ENCODE results near the gene CEP112.

CEP112 gene

GRCh38 chr17:65609749-65610148 lies 582.2 kb downstream of the CEP112 start:
- H3K4me3 ChIP-seq = no peak overlapping the region
- H3K27me3 ChIP-seq = no peaks in the 10 kb centered on the region
- no peaks in the 10 kb centered on the region for H3K9me3 ChIP-seq
- no peak for TF ChIP-seq CTCF (IDR thresholded peaks at IDR 0.05)
- no peaks in the 10 kb centered on the region for H3K36me3 ChIP-seq
- peaks cover 0 to 3% (median 0%) of the 10 kb centered on the region in 4 donors for H3K4me1 ChIP-seq
- no peak for DNase-seq
- no peak overlapping the region for H3K27ac ChIP-seq
- intact Hi-C loops (cut with DNase I; ENCODE audit: low total_unique reads) = no loop called here

DNA sequence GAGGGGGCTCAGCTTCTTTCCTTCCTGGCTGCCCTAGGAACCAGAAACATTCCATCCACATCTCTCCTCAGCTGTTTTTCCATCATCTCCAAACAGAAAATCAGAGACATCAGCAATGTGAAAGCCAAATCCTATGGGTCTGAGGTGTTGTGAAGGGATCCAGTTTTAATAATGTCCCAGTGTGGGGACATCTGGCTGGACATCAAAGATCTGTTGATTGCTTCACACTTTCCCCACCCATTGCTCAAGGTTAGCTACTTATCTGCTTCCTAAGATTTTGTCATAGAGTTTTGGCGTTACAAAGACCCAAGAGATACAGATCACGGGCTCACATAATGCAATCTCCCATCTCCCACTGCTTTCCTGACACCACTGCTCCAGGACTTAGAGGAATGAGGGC lies 582.6 kb downstream of the CEP112 start:
- intact Hi-C loops (cut with DNase I; ENCODE audit: low total_unique reads) = no loop called here
- H3K4me1 ChIP-seq = peaks cover 0 to 3% (median 0%) of the 10 kb centered on the region in 4 donors
- H3K36me3 ChIP-seq = no peaks in the 10 kb centered on the region
- DNase-seq = no peak
- no peak for TF ChIP-seq CTCF (IDR thresholded peaks at IDR 0.05)
- H3K27me3 ChIP-seq = no peaks in the 10 kb centered on the region
- no peak overlapping the region for H3K27ac ChIP-seq
- H3K9me3 ChIP-seq = no peaks in the 10 kb centered on the region
- no peak overlapping the region for H3K4me3 ChIP-seq

- Histone ChIP-seq H3K27ac (no peak overlapping the region), H3K27me3 (no peaks in the 10 kb centered on the region), H3K9me3 (no peaks in the 10 kb centered on the region), H3K4me3 (no peak overlapping the region), H3K4me1 (peaks cover 0 to 16% (median 9%) of the 10 kb centered on the region in 4 donors), H3K36me3 (no peaks in the 10 kb centered on the region)
- DNase-seq = no peak
- TF ChIP-seq CTCF (IDR thresholded peaks at IDR 0.05) = no peak
- intact Hi-C loops (cut with DNase I; ENCODE audit: low total_unique reads) = no loop called here
Measured at GRCh38 chr17:65604070-65604469, 587.9 kb downstream of the CEP112 start.

DNA sequence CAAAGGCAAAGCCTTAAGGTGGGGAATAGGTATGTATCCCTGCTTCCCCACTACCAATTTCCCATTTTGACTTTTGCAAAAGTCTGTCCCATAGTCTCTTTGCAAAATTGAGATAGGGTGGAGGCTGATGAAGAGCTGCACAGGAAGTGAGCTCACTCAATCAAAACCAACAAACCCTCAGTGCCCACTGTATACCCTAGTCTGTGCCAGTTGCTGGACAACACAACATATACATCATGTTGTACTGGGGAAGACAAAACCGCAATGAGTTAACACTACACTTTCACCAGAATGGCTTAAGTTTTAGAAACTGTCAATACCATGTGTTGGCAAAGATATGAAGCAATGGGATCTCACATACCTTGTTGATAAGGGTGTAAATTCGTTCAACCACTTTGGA lies 590.1 kb downstream of the CEP112 start:
- Histone ChIP-seq H3K4me1 (peaks cover 0 to 16% (median 9%) of the 10 kb centered on the region in 4 donors), H3K9me3 (no peaks in the 10 kb centered on the region), H3K36me3 (no peaks in the 10 kb centered on the region), H3K4me3 (no peak overlapping the region), H3K27ac (no peak overlapping the region), H3K27me3 (no peaks in the 10 kb centered on the region)
- no peak for TF ChIP-seq CTCF (IDR thresholded peaks at IDR 0.05)
- intact Hi-C loops (cut with DNase I; ENCODE audit: low total_unique reads) = no loop called here
- no peak for DNase-seq

DNA sequence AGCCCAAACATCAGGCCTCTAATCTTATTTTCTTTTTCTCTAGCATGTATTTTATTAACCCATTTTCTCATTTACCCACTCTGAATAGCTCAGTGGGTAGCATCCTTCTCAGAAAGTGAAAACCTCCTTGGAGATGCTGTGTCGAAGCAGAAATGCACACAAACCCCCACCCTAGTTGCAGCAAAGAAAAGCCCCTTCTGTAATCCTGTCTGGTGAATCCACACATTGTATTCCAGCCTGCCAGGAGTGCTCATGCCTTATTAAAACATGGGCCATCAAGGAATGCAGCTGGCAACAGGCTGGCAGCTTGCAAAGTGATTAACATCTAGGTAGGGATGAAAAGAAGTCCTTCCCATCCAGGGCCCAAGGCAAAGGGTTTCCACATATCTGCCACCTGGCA lies 590.8 kb downstream of the CEP112 start:
- no peak overlapping the region for H3K4me3 ChIP-seq
- DNase-seq = no peak
- peaks cover 0 to 16% (median 9%) of the 10 kb centered on the region in 4 donors for H3K4me1 ChIP-seq
- intact Hi-C loops (cut with DNase I; ENCODE audit: low total_unique reads) = no loop called here
- no peaks in the 10 kb centered on the region for H3K27me3 ChIP-seq
- no peaks in the 10 kb centered on the region for H3K36me3 ChIP-seq
- no peak for TF ChIP-seq CTCF (IDR thresholded peaks at IDR 0.05)
- no peaks in the 10 kb centered on the region for H3K9me3 ChIP-seq
- no peak overlapping the region for H3K27ac ChIP-seq

DNA sequence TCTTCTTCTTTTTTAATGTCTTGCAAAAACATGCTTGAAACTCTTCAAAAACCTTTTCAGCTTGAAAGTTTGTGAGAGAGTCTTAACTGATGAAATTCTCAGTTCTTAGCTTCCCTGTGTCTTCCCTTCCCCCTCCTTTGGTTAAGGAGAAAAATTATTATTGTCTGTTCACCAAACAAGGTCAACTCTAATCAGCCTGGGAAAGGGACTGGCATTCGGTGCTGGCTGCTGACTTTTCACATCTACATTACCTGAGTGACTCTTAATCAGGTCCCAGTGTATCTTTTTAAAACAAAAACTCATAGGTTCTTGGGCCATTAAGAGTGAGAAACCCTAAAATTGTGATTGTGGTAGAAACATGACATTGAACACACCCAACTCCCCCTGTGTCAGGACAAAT lies 591.4 kb downstream of the CEP112 start:
- Histone ChIP-seq H3K4me3 (no peak overlapping the region), H3K36me3 (no peaks in the 10 kb centered on the region), H3K4me1 (peaks cover 0 to 16% (median 9%) of the 10 kb centered on the region in 4 donors), H3K27ac (no peak overlapping the region), H3K27me3 (no peaks in the 10 kb centered on the region), H3K9me3 (no peaks in the 10 kb centered on the region)
- no peak for TF ChIP-seq CTCF (IDR thresholded peaks at IDR 0.05)
- DNase-seq = no peak
- intact Hi-C loops (cut with DNase I; ENCODE audit: low total_unique reads) = no loop called here
